A673 (cell line): ENCODE results near the gene HSPA2. TPM values are rescaled to one million over a fixed set of nuclear protein-coding genes. Genes with fewer than 3 reads are reported as not detected.
"Not testable (repeated sequence)": the region's sequence is repeated elsewhere in the genome, so short reads cannot be mapped to it uniquely, and the experiment has no call there.

Experiments used
- BruUV-seq: library from RNA; stranded (reverse); fragments of 400-500 nt; replicated peaks from 2 replicates; lab custom pipeline; 2021; lab: Mats Ljungman, UMichigan
- CTCF ChIA-PET: fragments of 300-600 bp; sonication (Branson Sonifier 250); formaldehyde crosslinking; loops from one replicate; lab custom pipeline; 2022; ENCODE audit warnings: antibody characterized with exemption; lab: Charles Lee
- POLR2A ChIA-PET: fragments of 300-600 bp; sonication (Branson Sonifier 250); formaldehyde crosslinking; loops from one replicate; lab custom pipeline; 2022; ENCODE audit warnings: antibody characterized with exemption; ENCODE audit not compliant: low non-redundant PET; lab: Charles Lee
- DNase-seq: peaks from one replicate; pipeline ENCODE4 v3.0.0-alpha.2; 2015; ENCODE audit warnings: low spot score
- H3K27ac ChIP-seq: fragments of 200-600 bp; sonication (generic); 2 replicates; pipeline ENCODE4 v1.5.1; 2016; ENCODE audit warnings: mixed run types, low read depth, mild to moderate bottlenecking, mixed read lengths, antibody characterized with exemption, low read length; ENCODE audit not compliant: poor library complexity, severe bottlenecking
- H3K27me3 ChIP-seq: fragments of 200-600 bp; sonication (generic); replicated peaks from 2 replicates; pipeline ENCODE4 v1.6.1; 2017; ENCODE audit warnings: mixed run types, low read depth, mild to moderate bottlenecking, mixed read lengths, antibody characterized with exemption, low read length; ENCODE audit not compliant: insufficient read depth, poor library complexity
- H3K36me3 ChIP-seq: fragments of 200-600 bp; sonication (generic); 2 replicates; pipeline ENCODE4 v1.6.1; 2016; ENCODE audit warnings: mixed run types, mild to moderate bottlenecking, mixed read lengths, antibody characterized with exemption, low read length; ENCODE audit not compliant: insufficient read depth, poor library complexity, severe bottlenecking
- H3K4me1 ChIP-seq: fragments of 200-600 bp; sonication (generic); 2 replicates; pipeline ENCODE4 v1.6.1; 2017; ENCODE audit warnings: mixed run types, mild to moderate bottlenecking, mixed read lengths, antibody characterized with exemption, low read length; ENCODE audit not compliant: insufficient read depth, poor library complexity, severe bottlenecking
- H3K4me3 ChIP-seq: fragments of 200-600 bp; sonication (generic); 2 replicates; pipeline ENCODE4 v1.5.1; 2016; ENCODE audit warnings: low read depth, mixed run types, mild to moderate bottlenecking, mixed read lengths, low read length; ENCODE audit not compliant: poor library complexity, severe bottlenecking
- H3K9me3 ChIP-seq: fragments of 200-600 bp; sonication (generic); 2 replicates; pipeline ENCODE4 v1.6.1; 2016; ENCODE audit warnings: mixed run types, low read depth, mild to moderate bottlenecking, mixed read lengths, antibody characterized with exemption, low read length; ENCODE audit not compliant: poor library complexity, severe bottlenecking
- CTCF ChIP-seq: fragments of 300-800, 200-600 bp; sonication (generic); conservative IDR thresholded peaks from 2 replicates; pipeline ENCODE4 v1.5.1; 2017; ENCODE audit warnings: low read depth, mild to moderate bottlenecking, antibody characterized with exemption, low read length, moderate library complexity, mixed read lengths
- EZH2 ChIP-seq: fragments of 200-600 bp; sonication (generic); IDR thresholded peaks from 2 replicates; pipeline ENCODE4 v1.6.1; 2017; ENCODE audit warnings: borderline replicate concordance, low read depth, mild to moderate bottlenecking, mixed read lengths, antibody characterized with exemption, low read length; ENCODE audit not compliant: poor library complexity, severe bottlenecking
- intact Hi-C: fragments of 100-400 bp; cut with micrococcal nuclease; formaldehyde crosslinking; loops from one replicate; pipeline ENCODE4 v1.10.0; 2022; ENCODE audit not compliant: unreplicated experiment
- total RNA-seq: library from RNA; stranded (reverse); gene quantifications from 2 replicates; pipeline ENCODE4 v1.2.3, GENCODE V29; 2021

Gene HSPA2
- total RNA-seq, 1 experiment from 2014 or later = 14.3 TPM

- POLR2A ChIA-PET = no interaction called here
- Histone ChIP-seq H3K27me3 (no peaks in the 10 kb centered on the region), H3K4me1 (no peaks in the 10 kb centered on the region), H3K27ac (no peak overlapping the region), H3K36me3 (no peaks in the 10 kb centered on the region), H3K4me3 (no peak overlapping the region), H3K9me3 (no peaks in the 10 kb centered on the region)
- CTCF ChIA-PET = no interaction called here
- no TSS peak for BruUV-seq
- TF ChIP-seq CTCF (no peak), EZH2 (no peak)
- intact Hi-C loops = no loop called here
- DNase-seq = no peak
Measured at GRCh38 chr14:64566651-64567122, 26.1 kb downstream of the HSPA2 start.

GRCh38 chr14:64569138-64569631 lies 28.6 kb downstream of the HSPA2 start:
- no peak overlapping the region for H3K27ac ChIP-seq
- H3K27me3 ChIP-seq = no peaks in the 10 kb centered on the region
- intact Hi-C loops = no loop called here
- H3K36me3 ChIP-seq = no peaks in the 10 kb centered on the region
- ChIA-PET POLR2A (no interaction called here), CTCF (no interaction called here)
- TF ChIP-seq CTCF (no peak), EZH2 (no peak)
- no peak for DNase-seq
- H3K4me3 ChIP-seq = no peak overlapping the region
- H3K4me1 ChIP-seq = peaks cover 9% of the 10 kb centered on the region
- H3K9me3 ChIP-seq = no peaks in the 10 kb centered on the region
- no TSS peak for BruUV-seq

GRCh38 chr14:64569646-64570045 lies 29.1 kb downstream of the HSPA2 start:
- intact Hi-C loops, CTCF ChIA-PET, H3K36me3 ChIP-seq, H3K4me3 ChIP-seq, H3K27ac ChIP-seq, H3K9me3 ChIP-seq, POLR2A ChIA-PET, H3K4me1 ChIP-seq, BruUV-seq, DNase-seq, H3K27me3 ChIP-seq: not testable (repeated sequence)
